RWPE2 (cell line): Measurements from ENCODE around the gene PIEZO1.
A peak's percentile ranks its signal among the peaks of the same experiment; 100 is the strongest.

ENCODE experiments used
- ATAC-seq: fragments of 200-7000 bp; cut with Tn5 transposase; 3 replicates; pipeline ENCODE4 v1.9.1; 2021; ENCODE audit warnings: low read depth
- DNase-seq: peaks from one replicate; pipeline ENCODE4 v3.0.0-alpha.2; 2020; ENCODE audit warnings: low spot score
- H3K27ac ChIP-seq: fragments of 450-650 bp; 2 replicates; pipeline ENCODE4 v1.5.1; 2017; ENCODE audit warnings: mild to moderate bottlenecking; ENCODE audit not compliant: poor library complexity, severe bottlenecking
- H3K27me3 ChIP-seq: fragments of 250-450 bp; sonication (Bioruptor Pico); 2 replicates; pipeline ENCODE4 v1.5.1; 2021; ENCODE audit warnings: mild to moderate bottlenecking, moderate library complexity; ENCODE audit not compliant: insufficient read depth, poor library complexity, severe bottlenecking
- H3K36me3 ChIP-seq: fragments of 250-450 bp; sonication (Bioruptor Pico); 2 replicates; pipeline ENCODE4 v1.5.1; 2020; ENCODE audit warnings: low read depth, mild to moderate bottlenecking, moderate library complexity
- H3K4me1 ChIP-seq: fragments of 250-450 bp; sonication (Bioruptor Pico); 2 replicates; pipeline ENCODE4 v1.5.1; 2021; ENCODE audit warnings: mild to moderate bottlenecking, moderate library complexity; ENCODE audit not compliant: insufficient read depth, poor library complexity, severe bottlenecking
- H3K4me3 ChIP-seq: fragments of 250-450 bp; sonication (Bioruptor Pico); 2 replicates; pipeline ENCODE4 v1.5.1; 2021; ENCODE audit warnings: mild to moderate bottlenecking, moderate library complexity; ENCODE audit not compliant: severe bottlenecking
- H3K9me3 ChIP-seq: fragments of 250-450 bp; sonication (Bioruptor Pico); 2 replicates; pipeline ENCODE4 v1.5.1; 2021; ENCODE audit warnings: mild to moderate bottlenecking, moderate library complexity; ENCODE audit not compliant: severe bottlenecking
- TF ChIP-seq, protein P1 (sequence below): fragments of 450-650 bp; IDR thresholded peaks from one replicate; pipeline ENCODE4 v1.5.1; 2017; ENCODE audit warnings: mild to moderate bottlenecking, moderate library complexity; ENCODE audit not compliant: poor library complexity, severe bottlenecking

PIEZO1 gene

DNA sequence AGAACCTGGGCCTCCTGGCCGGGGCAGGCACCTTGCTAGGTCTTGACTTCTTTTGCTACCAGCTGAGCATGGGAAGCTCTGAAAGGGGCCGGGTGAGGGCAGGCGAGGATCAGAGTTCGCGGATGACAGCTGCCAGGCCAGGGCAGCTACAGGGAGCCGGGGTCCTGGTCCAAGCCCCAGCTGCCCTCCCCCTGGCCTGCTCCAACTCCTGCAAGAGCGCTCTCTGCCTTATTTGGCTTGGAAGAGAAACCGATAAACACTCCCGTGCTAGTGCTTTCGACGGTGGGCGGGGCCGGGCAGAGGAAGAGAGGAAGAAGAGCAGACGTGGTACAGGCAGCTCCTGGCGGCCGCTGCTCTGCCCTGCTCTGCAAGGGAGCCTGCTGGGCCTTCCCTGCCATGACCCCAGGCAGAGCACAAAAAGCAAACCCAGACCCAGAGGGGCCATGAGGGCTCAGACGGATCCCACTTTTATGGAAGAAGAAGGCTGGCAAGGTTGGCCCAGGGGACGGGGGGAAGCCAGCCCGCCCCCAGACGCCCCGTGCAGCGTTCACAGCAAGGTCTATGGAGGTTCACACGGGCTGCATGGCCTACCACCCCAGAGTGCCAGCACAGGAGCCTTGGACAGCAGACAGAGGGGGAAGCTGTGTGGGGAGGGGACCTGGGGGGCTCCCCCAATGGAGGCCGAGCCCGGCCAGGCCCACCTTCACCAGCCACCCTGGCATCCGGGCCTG, 25.6 kb downstream of the PIEZO1 start:
- peaks cover 13% of the 10 kb centered on the region for H3K36me3 ChIP-seq
- no peaks in the 10 kb centered on the region for H3K9me3 ChIP-seq
- ATAC-seq (no peak), DNase-seq (no peak)
- H3K27ac ChIP-seq: no peak overlapping the region
- TF ChIP-seq, protein P1, sequence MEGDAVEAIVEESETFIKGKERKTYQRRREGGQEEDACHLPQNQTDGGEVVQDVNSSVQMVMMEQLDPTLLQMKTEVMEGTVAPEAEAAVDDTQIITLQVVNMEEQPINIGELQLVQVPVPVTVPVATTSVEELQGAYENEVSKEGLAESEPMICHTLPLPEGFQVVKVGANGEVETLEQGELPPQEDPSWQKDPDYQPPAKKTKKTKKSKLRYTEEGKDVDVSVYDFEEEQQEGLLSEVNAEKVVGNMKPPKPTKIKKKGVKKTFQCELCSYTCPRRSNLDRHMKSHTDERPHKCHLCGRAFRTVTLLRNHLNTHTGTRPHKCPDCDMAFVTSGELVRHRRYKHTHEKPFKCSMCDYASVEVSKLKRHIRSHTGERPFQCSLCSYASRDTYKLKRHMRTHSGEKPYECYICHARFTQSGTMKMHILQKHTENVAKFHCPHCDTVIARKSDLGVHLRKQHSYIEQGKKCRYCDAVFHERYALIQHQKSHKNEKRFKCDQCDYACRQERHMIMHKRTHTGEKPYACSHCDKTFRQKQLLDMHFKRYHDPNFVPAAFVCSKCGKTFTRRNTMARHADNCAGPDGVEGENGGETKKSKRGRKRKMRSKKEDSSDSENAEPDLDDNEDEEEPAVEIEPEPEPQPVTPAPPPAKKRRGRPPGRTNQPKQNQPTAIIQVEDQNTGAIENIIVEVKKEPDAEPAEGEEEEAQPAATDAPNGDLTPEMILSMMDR: no peak
- no peak overlapping the region for H3K4me3 ChIP-seq
- no peaks in the 10 kb centered on the region for H3K27me3 ChIP-seq
- peaks cover 9% of the 10 kb centered on the region for H3K4me1 ChIP-seq

DNA sequence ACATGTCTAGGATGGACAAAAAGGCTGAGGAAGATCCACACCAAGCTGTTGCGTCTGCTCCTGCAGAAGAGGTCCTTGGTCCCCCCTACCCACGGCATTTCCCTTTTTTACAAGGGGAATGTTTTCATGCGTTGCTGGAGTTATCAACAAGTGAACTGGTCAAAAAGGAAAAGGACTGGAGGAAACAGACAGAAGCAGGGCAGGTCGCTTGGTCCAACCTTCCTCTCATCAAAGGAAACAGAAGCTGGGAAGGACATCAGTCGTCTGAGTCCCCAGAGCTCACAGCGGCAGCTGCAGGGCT, 26.1 kb downstream of the PIEZO1 start:
- TF ChIP-seq, protein P1: no peak
- Histone ChIP-seq H3K4me1 (peaks cover 9% of the 10 kb centered on the region), H3K9me3 (no peaks in the 10 kb centered on the region), H3K36me3 (peaks cover 13% of the 10 kb centered on the region), H3K4me3 (no peak overlapping the region), H3K27ac (no peak overlapping the region), H3K27me3 (no peaks in the 10 kb centered on the region)
- DNase-seq: no peak
- ATAC-seq: no peak

DNA sequence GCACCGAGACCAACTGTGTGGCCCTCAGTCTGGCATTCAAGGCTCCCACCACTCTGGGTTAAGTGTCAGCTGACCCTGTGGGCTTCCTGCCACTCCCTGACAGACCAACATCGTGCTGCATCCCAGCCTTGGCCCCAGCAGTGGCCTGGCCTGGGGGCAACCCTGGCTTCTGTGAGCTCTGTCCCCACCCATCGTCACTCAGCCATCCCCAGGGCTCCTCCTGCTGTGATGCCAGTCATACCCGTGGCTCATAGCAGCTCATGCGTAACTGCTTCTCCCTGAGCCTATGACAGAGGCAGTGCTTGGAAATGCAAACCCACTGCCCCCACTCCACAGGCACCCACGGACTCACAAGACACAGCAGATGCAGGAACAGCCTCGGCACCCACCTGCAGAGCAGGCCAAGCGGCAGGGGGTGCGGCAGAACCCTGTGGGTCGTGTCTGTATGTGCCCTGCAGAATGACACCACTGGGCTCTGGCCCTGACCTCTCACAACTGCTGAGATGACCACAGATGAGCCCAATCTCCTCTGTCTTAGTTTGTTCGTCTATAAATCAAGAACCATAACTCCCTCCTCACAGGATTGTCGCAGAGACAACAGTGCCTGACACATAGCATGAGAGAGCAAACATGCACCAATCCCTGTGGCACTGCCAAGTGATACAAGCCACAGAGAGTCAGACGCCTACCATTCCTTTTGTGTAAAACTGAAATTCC, 26.6 kb downstream of the PIEZO1 start:
- Histone ChIP-seq H3K4me1 (peaks cover 9% of the 10 kb centered on the region), H3K36me3 (peaks cover 16% of the 10 kb centered on the region), H3K9me3 (no peaks in the 10 kb centered on the region), H3K27ac (no peak overlapping the region), H3K4me3 (no peak overlapping the region), H3K27me3 (no peaks in the 10 kb centered on the region)
- DNase-seq: no peak
- TF ChIP-seq, protein P1: no peak
- no peak for ATAC-seq

DNA sequence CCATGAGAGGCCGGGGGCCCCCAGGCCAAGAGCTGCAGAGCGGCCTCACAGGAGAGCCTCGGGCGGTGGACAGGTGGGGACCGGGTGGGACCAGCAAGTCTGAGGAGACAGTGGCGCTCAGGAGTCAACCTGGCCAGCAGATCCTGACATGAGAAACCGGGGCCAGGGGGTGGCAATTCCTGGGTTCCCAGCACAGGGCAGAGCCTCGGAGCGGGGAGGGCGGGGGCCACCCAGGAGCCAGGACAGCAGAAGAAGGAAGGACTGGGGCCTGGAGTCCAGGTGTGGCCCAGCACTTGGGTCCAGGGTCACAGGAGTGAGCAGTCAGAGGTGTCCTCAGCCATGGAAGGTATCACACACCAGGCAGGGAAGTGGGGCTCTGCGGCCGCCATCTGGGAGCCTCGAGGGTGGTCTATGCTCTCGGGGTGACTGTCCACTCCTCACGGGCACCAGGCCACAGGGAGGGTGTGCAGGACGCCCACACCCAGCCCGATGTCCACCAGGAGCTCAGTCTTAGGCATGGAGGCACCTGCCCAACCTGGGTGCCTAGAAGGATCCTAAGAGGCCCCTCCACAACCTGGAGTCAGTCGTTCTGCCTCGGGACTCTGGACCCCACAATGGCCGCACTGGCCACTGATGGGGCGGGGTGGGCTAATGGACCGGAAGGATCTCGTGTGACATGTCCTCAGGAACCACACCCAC, 29.1 kb downstream of the PIEZO1 start:
- H3K4me1 ChIP-seq: peaks cover 9% of the 10 kb centered on the region
- H3K9me3 ChIP-seq: no peaks in the 10 kb centered on the region
- H3K4me3 ChIP-seq: no peak overlapping the region
- no peak for DNase-seq
- H3K27me3 ChIP-seq: no peaks in the 10 kb centered on the region
- peak overlapping the region; percentile 63 for H3K27ac ChIP-seq
- ATAC-seq: no peak; the same call in 2 of the 3 replicates
- peaks cover 23% of the 10 kb centered on the region for H3K36me3 ChIP-seq
- TF ChIP-seq, protein P1: peak; percentile 26
